MCF 10A (cell line): ENCODE data around the gene TRPV2. TPM values are rescaled to one million over a fixed set of nuclear protein-coding genes. Genes with fewer than 3 reads are reported as not detected.

Experiments
- BruUV-seq: library from RNA; stranded (reverse); fragments of 400-500 nt; replicated peaks from 2 replicates; lab custom pipeline; 2021; lab: Mats Ljungman, UMichigan
- CTCF ChIA-PET: fragments of 300-600 bp; sonication (Branson Sonifier 250); formaldehyde crosslinking; extraction: SDS; loops from one replicate; lab custom pipeline; 2021; ENCODE audit warnings: antibody characterized with exemption, inconsistent platforms; lab: Yijun Ruan, JAX
- POLR2A ChIA-PET: fragments of 300-600, 350-650 bp; sonication (Branson Sonifier 250); formaldehyde crosslinking; extraction: SDS; loops from one replicate; lab custom pipeline; 2020; ENCODE audit warnings: antibody characterized with exemption, inconsistent platforms; lab: Yijun Ruan, JAX
- DNase-seq: peaks from one replicate; pipeline ENCODE4 v3.0.0-alpha.2; 2018; ENCODE audit not compliant: unreplicated experiment
- H3K27ac Mint-ChIP-seq: one replicate; pipeline ENCODE4 v1.8.0; 2022; ENCODE audit warnings: mild to moderate bottlenecking, low read depth, mixed read lengths; ENCODE audit not compliant: unreplicated experiment
- H3K27me3 Mint-ChIP-seq: one replicate; pipeline ENCODE4 v1.8.0; 2022; ENCODE audit warnings: mixed read lengths; ENCODE audit not compliant: insufficient read depth, unreplicated experiment
- H3K36me3 Mint-ChIP-seq: one replicate; pipeline ENCODE4 v1.8.0; 2022; ENCODE audit warnings: mild to moderate bottlenecking, moderate library complexity, mixed read lengths; ENCODE audit not compliant: insufficient read depth, unreplicated experiment
- H3K4me1 Mint-ChIP-seq: one replicate; pipeline ENCODE4 v1.8.0; 2022; ENCODE audit warnings: mixed read lengths; ENCODE audit not compliant: insufficient read depth, unreplicated experiment
- H3K4me3 Mint-ChIP-seq: one replicate; pipeline ENCODE4 v1.8.0; 2022; ENCODE audit warnings: mild to moderate bottlenecking, moderate library complexity, mixed read lengths; ENCODE audit not compliant: unreplicated experiment
- H3K9me3 Mint-ChIP-seq: one replicate; pipeline ENCODE4 v1.8.0; 2022; ENCODE audit warnings: mixed read lengths; ENCODE audit not compliant: unreplicated experiment
- CTCF ChIP-seq: fragments of 200-600 bp; IDR thresholded peaks from one replicate; pipeline ENCODE4 v1.8.0; 2022; ENCODE audit warnings: antibody characterized with exemption, mild to moderate bottlenecking; ENCODE audit not compliant: unreplicated experiment
- intact Hi-C: fragments of 100-400 bp; cut with micrococcal nuclease; formaldehyde crosslinking; loops from 2 replicates; pipeline ENCODE4 v1.14.1; 2022
- total RNA-seq: library from RNA; stranded (reverse); gene quantifications from 2 replicates; pipeline ENCODE4 v1.2.3, GENCODE V29; 2022

Gene TRPV2
- total RNA-seq, 1 experiment from 2014 or later: not detected

GRCh38 chr17:16425202-16425601 lies 9.8 kb downstream of the TRPV2 start:
- H3K9me3 Mint-ChIP-seq: no peaks in the 10 kb centered on the region
- intact Hi-C loops: no loop called here
- H3K4me1 Mint-ChIP-seq: no peaks in the 10 kb centered on the region
- no peaks in the 10 kb centered on the region for H3K36me3 Mint-ChIP-seq
- H3K27me3 Mint-ChIP-seq: no peaks in the 10 kb centered on the region
- H3K4me3 Mint-ChIP-seq: no peak overlapping the region
- CTCF ChIA-PET: interaction anchor here (1.3 kb wide), 1 partner anchor 13 kb away, joined by 3 read pairs; no protein-coding TSS in a partner anchor
- POLR2A ChIA-PET: interaction anchor here (1.0 kb wide), 1 partner anchor 13 kb away, joined by 9 read pairs; no protein-coding TSS in a partner anchor
- no peak for DNase-seq
- no peak for TF ChIP-seq CTCF
- H3K27ac Mint-ChIP-seq: no peak overlapping the region
- BruUV-seq: no TSS peak

DNA sequence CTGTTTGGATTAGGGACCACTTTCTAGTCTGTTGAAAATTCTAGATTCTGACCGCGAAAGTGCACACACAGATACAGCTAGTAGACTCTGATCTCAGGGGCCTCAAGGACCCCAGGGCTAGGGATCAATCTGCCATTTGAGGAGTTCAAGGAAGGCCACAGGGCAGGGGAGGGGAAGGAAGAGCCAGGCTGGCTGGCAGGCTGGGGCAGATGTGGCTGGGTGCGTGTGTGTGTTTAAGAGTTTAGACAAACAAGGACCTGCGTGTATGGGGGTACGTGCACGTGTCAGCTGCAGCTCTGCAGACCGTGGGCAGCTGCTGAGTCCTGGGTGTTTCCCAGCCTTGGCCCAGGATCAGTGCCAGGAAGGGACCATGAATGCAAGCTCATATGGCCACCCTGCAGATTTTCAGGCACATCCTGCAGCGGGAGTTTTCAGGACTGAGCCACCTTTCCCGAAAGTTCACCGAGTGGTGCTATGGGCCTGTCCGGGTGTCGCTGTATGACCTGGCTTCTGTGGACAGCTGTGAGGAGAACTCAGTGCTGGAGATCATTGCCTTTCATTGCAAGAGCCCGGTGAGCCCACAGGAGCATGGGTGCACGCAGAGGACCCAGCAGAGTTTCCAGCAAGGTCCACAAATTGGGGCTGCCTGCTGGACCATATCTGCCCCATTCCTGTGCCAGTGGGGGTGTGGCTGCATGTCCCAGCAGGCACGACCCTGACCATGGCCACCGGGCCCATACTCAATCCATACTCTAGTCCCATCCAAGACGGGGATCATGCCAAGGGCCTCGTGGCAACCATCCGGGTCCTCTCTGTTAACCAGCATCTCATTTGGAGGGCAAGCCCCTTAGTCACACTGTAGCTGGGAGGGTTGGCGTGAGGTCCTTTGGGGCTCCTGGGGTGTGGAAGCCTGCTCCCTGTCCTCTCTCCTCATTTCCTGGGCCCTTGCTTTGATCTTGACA lies 10.6 kb downstream of the TRPV2 start:
- intact Hi-C loops: no loop called here
- no peak overlapping the region for H3K27ac Mint-ChIP-seq

GRCh38 chr17:16427020-16427419 lies 11.6 kb downstream of the TRPV2 start:
- Mint-ChIP-seq H3K27me3 (no peaks in the 10 kb centered on the region), H3K4me1 (no peaks in the 10 kb centered on the region), H3K9me3 (no peaks in the 10 kb centered on the region), H3K27ac (no peak overlapping the region), H3K36me3 (no peaks in the 10 kb centered on the region), H3K4me3 (no peak overlapping the region)
- POLR2A ChIA-PET: interaction anchor here (0.6 to 1.4 kb wide), 4 partner anchors 10 to 49 kb away, joined by 3 to 5 read pairs (median 4); no protein-coding TSS in a partner anchor
- intact Hi-C loops: no loop called here
- no peak for DNase-seq
- CTCF ChIA-PET: interaction anchor here (0.6 to 2.0 kb wide), 4 partner anchors 10 to 63 kb away, joined by 3 to 13 read pairs (median 4); no protein-coding TSS in a partner anchor
- no TSS peak for BruUV-seq
- no peak for TF ChIP-seq CTCF

More for the DNA sequence above, 10.6 kb downstream of the TRPV2 start:
- H3K4me3 Mint-ChIP-seq: no peak overlapping the region
- POLR2A ChIA-PET: interaction anchor here (0.6 to 1.0 kb wide), 2 partner anchors 13 to 25 kb away, joined by 3 to 9 read pairs; no protein-coding TSS in a partner anchor
- no TSS peak for BruUV-seq
- H3K4me1 Mint-ChIP-seq: no peaks in the 10 kb centered on the region
- no peaks in the 10 kb centered on the region for H3K27me3 Mint-ChIP-seq
- no peak for DNase-seq
- H3K36me3 Mint-ChIP-seq: no peaks in the 10 kb centered on the region
- H3K9me3 Mint-ChIP-seq: no peaks in the 10 kb centered on the region
- no peak for TF ChIP-seq CTCF
- CTCF ChIA-PET: interaction anchor here (1.0 to 1.3 kb wide), 2 partner anchors 12 to 63 kb away, joined by 3 read pairs; no protein-coding TSS in a partner anchor
